ENCODE results near the gene SUSD4. TPM values are rescaled to one million over a fixed set of nuclear protein-coding genes. Genes with fewer than 3 reads are reported as not detected.

Gene SUSD4
- total RNA-seq, 3 donors from 2014 or later, result 0.64 to 16.7 (median 14.9) TPM

DNA sequence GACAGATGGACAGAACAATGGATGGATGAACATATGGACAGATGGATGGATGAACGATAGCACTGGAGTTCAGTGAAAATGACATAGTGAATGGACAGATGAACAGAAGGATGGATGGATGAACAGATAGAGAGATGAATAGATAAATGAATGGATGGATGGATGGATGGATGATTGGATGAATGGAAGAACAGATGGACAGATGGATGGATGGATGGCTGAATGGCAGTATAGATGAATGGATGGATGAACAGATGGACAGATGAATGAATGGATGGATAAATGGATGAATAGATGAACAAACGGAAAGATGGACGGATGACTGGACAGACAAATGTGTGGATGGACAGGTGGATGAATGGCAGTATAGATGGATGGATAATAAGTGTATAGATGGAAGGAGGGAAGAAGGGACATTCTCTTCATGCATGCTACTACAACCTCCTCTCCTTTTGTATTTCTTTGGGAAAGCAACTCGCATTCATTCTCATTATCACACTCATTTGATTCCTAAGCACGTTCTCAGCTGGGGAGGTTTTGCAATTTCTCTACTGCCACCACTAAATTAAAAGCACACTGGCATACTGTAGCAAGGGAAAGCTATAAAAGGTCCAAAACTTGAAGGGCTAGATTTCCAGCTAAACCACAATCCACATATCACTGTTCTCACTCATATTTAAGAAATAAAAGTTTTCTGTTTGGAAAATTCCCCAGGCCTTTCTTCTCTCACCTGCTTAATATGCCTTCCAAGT, 34.1 kb downstream of the SUSD4 start:
- H3K4me3 ChIP-seq, result no peak overlapping the region
- no peak for DNase-seq (ENCODE audit: low spot score in 2 of 2)
- H3K4me1 ChIP-seq, result peaks cover 0 to 6% of the 10 kb centered on the region in 2 donors
- H3K27ac ChIP-seq, result peak overlapping the region; percentile 9 to 14
- intact Hi-C loops (cut with DNase I; ENCODE audit: low total_unique reads), result no loop called here
- no peaks in the 10 kb centered on the region for H3K9me3 ChIP-seq
- no peaks in the 10 kb centered on the region for H3K36me3 ChIP-seq
- no peaks in the 10 kb centered on the region for H3K27me3 ChIP-seq
- no peak for TF ChIP-seq POLR2A (IDR thresholded peaks at IDR 0.05)
- TF ChIP-seq, protein P1, sequence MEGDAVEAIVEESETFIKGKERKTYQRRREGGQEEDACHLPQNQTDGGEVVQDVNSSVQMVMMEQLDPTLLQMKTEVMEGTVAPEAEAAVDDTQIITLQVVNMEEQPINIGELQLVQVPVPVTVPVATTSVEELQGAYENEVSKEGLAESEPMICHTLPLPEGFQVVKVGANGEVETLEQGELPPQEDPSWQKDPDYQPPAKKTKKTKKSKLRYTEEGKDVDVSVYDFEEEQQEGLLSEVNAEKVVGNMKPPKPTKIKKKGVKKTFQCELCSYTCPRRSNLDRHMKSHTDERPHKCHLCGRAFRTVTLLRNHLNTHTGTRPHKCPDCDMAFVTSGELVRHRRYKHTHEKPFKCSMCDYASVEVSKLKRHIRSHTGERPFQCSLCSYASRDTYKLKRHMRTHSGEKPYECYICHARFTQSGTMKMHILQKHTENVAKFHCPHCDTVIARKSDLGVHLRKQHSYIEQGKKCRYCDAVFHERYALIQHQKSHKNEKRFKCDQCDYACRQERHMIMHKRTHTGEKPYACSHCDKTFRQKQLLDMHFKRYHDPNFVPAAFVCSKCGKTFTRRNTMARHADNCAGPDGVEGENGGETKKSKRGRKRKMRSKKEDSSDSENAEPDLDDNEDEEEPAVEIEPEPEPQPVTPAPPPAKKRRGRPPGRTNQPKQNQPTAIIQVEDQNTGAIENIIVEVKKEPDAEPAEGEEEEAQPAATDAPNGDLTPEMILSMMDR (IDR thresholded peaks at IDR 0.05), result no peak
- no peak for TF ChIP-seq POLR2AphosphoS5 (IDR thresholded peaks at IDR 0.05)

DNA sequence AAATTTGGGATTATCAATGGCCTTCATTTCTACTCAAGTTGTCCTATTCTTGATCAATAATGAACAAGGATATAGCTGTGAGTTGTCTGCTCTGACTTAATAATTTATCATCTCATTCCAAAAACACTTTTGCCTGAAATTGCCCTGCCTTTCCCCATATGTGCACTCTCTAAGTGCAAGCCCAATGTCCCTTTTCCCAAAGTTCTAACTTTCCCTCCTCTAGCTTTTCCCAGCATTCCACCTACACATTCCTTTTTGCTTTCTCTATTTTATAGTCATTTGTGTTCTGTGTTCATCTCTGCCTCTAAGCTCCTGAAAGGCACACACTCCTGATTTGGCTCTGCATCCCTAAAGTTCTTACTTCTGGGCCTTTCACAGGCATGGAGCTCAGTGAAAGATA, 34.7 kb downstream of the SUSD4 start:
- no peaks in the 10 kb centered on the region for H3K9me3 ChIP-seq
- intact Hi-C loops (cut with DNase I; ENCODE audit: low total_unique reads), result no loop called here
- no peaks in the 10 kb centered on the region for H3K27me3 ChIP-seq
- H3K36me3 ChIP-seq, result no peaks in the 10 kb centered on the region
- DNase-seq (ENCODE audit: low spot score in 2 of 2), result no peak
- H3K4me3 ChIP-seq, result no peak overlapping the region
- TF ChIP-seq, protein P1 (IDR thresholded peaks at IDR 0.05), result no peak
- no peak for TF ChIP-seq POLR2AphosphoS5 (IDR thresholded peaks at IDR 0.05)
- TF ChIP-seq POLR2A (IDR thresholded peaks at IDR 0.05), result no peak
- H3K27ac ChIP-seq, result no peak overlapping the region
- peaks cover 0 to 6% of the 10 kb centered on the region in 2 donors for H3K4me1 ChIP-seq

DNA sequence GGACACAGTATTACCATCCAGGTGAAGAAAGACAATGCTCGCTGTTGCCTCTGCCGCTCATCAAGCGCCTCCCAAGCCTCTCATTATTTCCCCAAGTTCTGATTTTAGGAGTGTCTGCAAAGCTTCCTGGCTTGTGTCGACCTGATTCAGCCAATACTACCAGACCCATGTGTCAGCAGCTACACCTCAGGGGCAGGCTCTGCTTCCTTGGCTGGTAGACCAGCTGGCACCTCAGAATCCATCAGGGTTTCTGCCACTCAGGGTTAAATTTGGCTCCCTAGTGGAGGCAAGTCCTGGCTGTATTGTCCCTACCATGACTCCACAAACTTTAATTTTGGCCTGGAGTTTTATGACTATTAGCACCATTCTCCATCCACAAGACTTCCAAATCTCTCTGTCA, 35.4 kb downstream of the SUSD4 start:
- Histone ChIP-seq H3K4me1 (peaks cover 0 to 6% of the 10 kb centered on the region in 2 donors), H3K27ac (no peak overlapping the region), H3K9me3 (no peaks in the 10 kb centered on the region), H3K4me3 (no peak overlapping the region), H3K27me3 (no peaks in the 10 kb centered on the region), H3K36me3 (no peaks in the 10 kb centered on the region)
- TF ChIP-seq POLR2AphosphoS5 (IDR thresholded peaks at IDR 0.05) (no peak), POLR2A (IDR thresholded peaks at IDR 0.05) (no peak)
- TF ChIP-seq, protein P1 (IDR thresholded peaks at IDR 0.05), result no peak
- intact Hi-C loops (cut with DNase I; ENCODE audit: low total_unique reads), result no loop called here
- no peak for DNase-seq (ENCODE audit: low spot score in 2 of 2)

DNA sequence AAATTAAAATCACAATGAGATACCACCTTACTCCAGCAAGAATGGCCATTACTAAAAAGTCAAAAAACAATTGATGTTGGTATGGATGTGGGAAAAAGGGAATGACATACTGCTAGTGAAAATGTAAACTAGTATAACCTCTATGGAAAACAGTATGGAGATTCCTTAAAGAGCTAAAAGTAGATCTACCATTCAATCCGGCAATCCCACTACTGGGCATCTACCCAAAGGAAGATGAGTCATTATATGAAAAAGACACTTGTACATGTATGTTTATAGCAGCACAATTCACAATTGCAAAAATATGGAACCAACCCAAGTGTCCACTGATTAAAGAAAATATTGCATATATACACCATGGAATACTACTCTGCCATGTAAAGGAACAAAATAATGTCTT, 37.2 kb downstream of the SUSD4 start:
- no peak overlapping the region for H3K4me3 ChIP-seq
- H3K4me1 ChIP-seq, result peaks cover 0 to 6% of the 10 kb centered on the region in 2 donors
- H3K27me3 ChIP-seq, result no peaks in the 10 kb centered on the region
- H3K36me3 ChIP-seq, result no peaks in the 10 kb centered on the region
- DNase-seq (ENCODE audit: low spot score in 2 of 2), result no peak
- TF ChIP-seq POLR2A (IDR thresholded peaks at IDR 0.05), result no peak
- TF ChIP-seq, protein P1 (IDR thresholded peaks at IDR 0.05), result no peak
- TF ChIP-seq POLR2AphosphoS5 (IDR thresholded peaks at IDR 0.05), result no peak
- H3K27ac ChIP-seq, result no peak overlapping the region
- no peaks in the 10 kb centered on the region for H3K9me3 ChIP-seq
- intact Hi-C loops (cut with DNase I; ENCODE audit: low total_unique reads), result no loop called here
